Fibroblast of the conjunctiva (primary cell): Measurements from ENCODE around the gene PPP2R3B.
A peak's percentile ranks its signal among the peaks of the same experiment; 100 is the strongest.
"Not testable (repeated sequence)": the region's sequence is repeated elsewhere in the genome, so short reads cannot be mapped to it uniquely, and the experiment has no call there.

Experiments
- DNase-seq: peaks from one replicate; pipeline ENCODE4 v3.0.0-alpha.2; 2010; ENCODE audit warnings: low read depth

The PPP2R3B gene

GRCh38 chrX:318739-319578, 67.7 kb downstream of the PPP2R3B start, which contains the start of gene GTPBP6:
TSS of gene GTPBP6 (minus strand) at chrX:318796. CDS start at chrX:318787, 9 bp downstream.
- DNase-seq: peak; percentile 100

- peak; percentile 98 for DNase-seq
These were observed 68.5 kb downstream of the PPP2R3B start for GRCh38 chrX:318068-318738.

GRCh38 chrX:317424-318067, 69.2 kb downstream of the PPP2R3B start:
- no peak for DNase-seq

GRCh38 chrX:316351-317325, 70.1 kb downstream of the PPP2R3B start:
- DNase-seq: no peak

GRCh38 chrX:314781-315595, 71.7 kb downstream of the PPP2R3B start:
- DNase-seq: no peak

GRCh38 chrX:314049-314448, 72.7 kb downstream of the PPP2R3B start:
- no peak for DNase-seq

GRCh38 chrX:313546-313945, 73.2 kb downstream of the PPP2R3B start:
- DNase-seq: no peak

- DNase-seq: no peak
These were observed 73.9 kb downstream of the PPP2R3B start for GRCh38 chrX:312621-313331.

GRCh38 chrX:311156-312129, 75.3 kb downstream of the PPP2R3B start:
- no peak for DNase-seq

GRCh38 chrX:310621-311155, 76.0 kb downstream of the PPP2R3B start:
- no peak for DNase-seq

GRCh38 chrX:308821-309520, 77.7 kb downstream of the PPP2R3B start:
- no peak for DNase-seq

GRCh38 chrX:307261-308111, 79.2 kb downstream of the PPP2R3B start:
- DNase-seq: no peak

- DNase-seq: not testable (repeated sequence)
These were observed 80.0 kb downstream of the PPP2R3B start for GRCh38 chrX:306614-307251.

- DNase-seq: not testable (repeated sequence)
These were observed 80.7 kb downstream of the PPP2R3B start for GRCh38 chrX:305781-306613.

- DNase-seq: no peak
These were observed 83.7 kb downstream of the PPP2R3B start for GRCh38 chrX:302975-303374.

GRCh38 chrX:300334-300733, 86.4 kb downstream of the PPP2R3B start:
- no peak for DNase-seq
